HCT116 (cell line): ENCODE data around the gene CSTPP1. TPM values are rescaled to one million over a fixed set of nuclear protein-coding genes. Genes with fewer than 3 reads are reported as not detected.

ENCODE experiments used
- ATAC-seq: fragments of 200-7000 bp; cut with Tn5 transposase; 2 replicates; pipeline ENCODE4 v1.9.1; 2020; ENCODE audit warnings: mild to moderate bottlenecking, moderate library complexity
- BruUV-seq: library from RNA; stranded (reverse); fragments of 400-500 nt; replicated peaks from 2 replicates; lab custom pipeline; 2021; lab: Mats Ljungman, UMichigan
- CTCF ChIA-PET: fragments of 300-600 bp; sonication (Branson Sonifier 250); formaldehyde crosslinking; loops from one replicate; lab custom pipeline; 2021; ENCODE audit warnings: antibody characterized with exemption; lab: Charles Lee
- POLR2A ChIA-PET: fragments of 300-600, 350-600 bp; sonication (Branson Sonifier 250); formaldehyde crosslinking; loops from one replicate; lab custom pipeline; 2021; ENCODE audit warnings: antibody characterized with exemption; lab: Charles Lee
- RAD21 ChIA-PET, 2 experiments: fragments of 300-600 bp; sonication (Branson Sonifier 250); formaldehyde crosslinking; loops; one replicate each; lab custom pipeline; 2023; ENCODE audit warnings: low total read pairs in 2 of 2; ENCODE audit not compliant: uncharacterized antibody in 2 of 2, unreplicated experiment in 2 of 2, low non-redundant PET in 1 of 2; lab: Charles Lee
- DNase-seq: peaks from one replicate; pipeline ENCODE4 v3.0.0-alpha.2; 2010; ENCODE audit warnings: low read depth, low spot score
- H2AFZ ChIP-seq: fragments of 200-600 bp; shearing (Covaris generic), sonication (generic); 2 replicates; pipeline ENCODE4 v1.6.1; 2017; ENCODE audit warnings: low read depth, mixed run types, mixed read lengths, antibody characterized with exemption, low read length; ENCODE audit not compliant: poor library complexity, severe bottlenecking
- H3K27ac ChIP-seq: 2 replicates; pipeline ENCODE4 v1.5.1; 2012; ENCODE audit warnings: low read depth, low read length
- H3K27me3 ChIP-seq: fragments of 200-600 bp; sonication (generic); 2 replicates; pipeline ENCODE4 v1.6.1; 2016; ENCODE audit warnings: mixed run types, low read length, mixed read lengths; ENCODE audit not compliant: insufficient read depth
- H3K36me3 ChIP-seq, 2 experiments: fragments of 200-500 bp in 1 of 2; fragments of 200-600 bp in 1 of 2; sonication (Bioruptor generic) in 1 of 2; sonication (generic) in 1 of 2; 2 replicates each; pipeline versions ENCODE4 v1.5.1 to v1.6.1; 2014 to 2016; ENCODE audit warnings: low read length in 2 of 2, inconsistent platforms in 1 of 2, mixed read lengths in 1 of 2, mixed run types in 1 of 2; ENCODE audit not compliant: insufficient read depth in 2 of 2, control insufficient read depth in 1 of 2
- H3K4me1 ChIP-seq, 2 experiments: fragments of 200-600 bp in 1 of 2; sonication (generic) in 1 of 2; 2 replicates each; pipeline versions ENCODE4 v1.5.1 to v1.6.1; 2012 to 2017; ENCODE audit warnings: low read length in 2 of 2, inconsistent platforms in 1 of 2, mild to moderate bottlenecking in 1 of 2, mixed read lengths in 1 of 2, mixed run types in 1 of 2, moderate library complexity in 1 of 2; ENCODE audit not compliant: insufficient read depth in 2 of 2, control insufficient read depth in 1 of 2
- H3K4me2 ChIP-seq: fragments of 200-600 bp; sonication (generic); 2 replicates; pipeline ENCODE4 v1.6.1; 2017; ENCODE audit warnings: mixed run types, low read length, mixed read lengths
- H3K4me3 ChIP-seq, 2 experiments: fragments of 200-600 bp in 1 of 2; sonication (generic) in 1 of 2; replicated peaks in 1 of 2; 2 replicates each; pipeline ENCODE4 v1.5.1; 2011 to 2016; ENCODE audit warnings: low read length in 2 of 2, control low read depth in 1 of 2, low read depth in 1 of 2, mild to moderate bottlenecking in 1 of 2, mixed read lengths in 1 of 2, mixed run types in 1 of 2
- H3K79me2 ChIP-seq: fragments of 200-600 bp; sonication (generic); 2 replicates; pipeline ENCODE4 v1.6.1; 2017; ENCODE audit warnings: mild to moderate bottlenecking, mixed run types, low read length, moderate library complexity, mixed read lengths; ENCODE audit not compliant: insufficient read depth
- H3K9ac ChIP-seq: fragments of 200-600 bp; sonication (generic); 2 replicates; pipeline ENCODE4 v1.6.1; 2016; ENCODE audit warnings: low read length, mixed read lengths
- H3K9me2 ChIP-seq: fragments of 200-600 bp; sonication (generic), shearing (Covaris generic); 2 replicates; pipeline ENCODE4 v1.6.1; 2017; ENCODE audit warnings: mixed run types, mild to moderate bottlenecking, moderate library complexity; ENCODE audit not compliant: insufficient read depth
- H3K9me3 ChIP-seq, 2 experiments: fragments of 200-500 bp in 1 of 2; fragments of 200-600 bp in 1 of 2; sonication (Bioruptor generic) in 1 of 2; sonication (generic) in 1 of 2; 2 replicates each; pipeline ENCODE4 v1.6.1; 2014 to 2017; ENCODE audit warnings: low read length in 2 of 2, mixed read lengths in 2 of 2, inconsistent platforms in 1 of 2, low read depth in 1 of 2, mild to moderate bottlenecking in 1 of 2, mixed run types in 1 of 2, moderate library complexity in 1 of 2; ENCODE audit not compliant: control insufficient read depth in 1 of 2, insufficient read depth in 1 of 2
- H4K20me1 ChIP-seq: fragments of 200-600 bp; sonication (generic), shearing (Covaris generic); 2 replicates; pipeline ENCODE4 v1.6.1; 2017; ENCODE audit warnings: mixed run types, mild to moderate bottlenecking, moderate library complexity; ENCODE audit not compliant: insufficient read depth
- ATF3 ChIP-seq: IDR thresholded peaks from 2 replicates; pipeline ENCODE4 v1.6.1; 2012
- POLR2AphosphoS5 ChIP-seq: IDR thresholded peaks from 2 replicates; pipeline ENCODE4 v1.6.1; 2011; ENCODE audit warnings: mild to moderate bottlenecking, low read depth, low read length, moderate library complexity
- YY1 ChIP-seq: IDR thresholded peaks from 2 replicates; pipeline ENCODE4 v1.6.1; 2011; ENCODE audit warnings: low read length, low read depth, moderate library complexity, mild to moderate bottlenecking; ENCODE audit not compliant: insufficient replicate concordance; ENCODE audit errors: extremely low read depth
- intact Hi-C: fragments of 100-400 bp; cut with micrococcal nuclease; formaldehyde crosslinking; loops from 2 replicates; pipeline ENCODE4 v1.10.0; 2022
- total RNA-seq: library from RNA; stranded (reverse); gene quantifications from one replicate; pipeline ENCODE4 v1.2.1, GENCODE V29; 2021; ENCODE audit not compliant: unreplicated experiment
- TF ChIP-seq, protein P1 (sequence below): IDR thresholded peaks from 2 replicates; pipeline ENCODE4 v1.6.1; 2011; ENCODE audit warnings: mild to moderate bottlenecking, low read length, moderate library complexity; ENCODE audit not compliant: insufficient replicate concordance; ENCODE audit errors: extremely low read depth

CSTPP1 gene
- total RNA-seq, 1 experiment from 2014 or later: 24.7 TPM

DNA sequence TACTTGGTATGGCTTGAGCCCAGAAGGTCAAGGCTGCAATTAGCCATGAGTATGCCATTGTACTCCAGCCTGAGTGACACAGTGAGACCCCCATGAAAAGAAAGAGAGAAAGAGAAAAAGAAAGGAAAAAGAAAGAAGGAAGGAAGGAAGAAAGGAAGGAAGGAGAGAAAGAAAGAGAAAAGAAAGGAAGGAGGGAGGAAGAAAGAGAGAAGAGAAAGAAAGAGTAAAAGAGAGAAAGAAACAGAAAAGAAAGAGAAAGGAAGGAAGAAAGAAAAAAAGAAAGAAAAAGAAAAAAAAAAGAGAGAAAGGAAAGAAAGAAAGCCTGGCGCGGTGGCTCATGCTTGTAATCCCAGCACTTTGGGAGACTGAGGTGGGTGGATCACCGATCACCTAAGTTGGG is 77.5 kb downstream of the CSTPP1 start (continued):
- TF ChIP-seq, protein P1, sequence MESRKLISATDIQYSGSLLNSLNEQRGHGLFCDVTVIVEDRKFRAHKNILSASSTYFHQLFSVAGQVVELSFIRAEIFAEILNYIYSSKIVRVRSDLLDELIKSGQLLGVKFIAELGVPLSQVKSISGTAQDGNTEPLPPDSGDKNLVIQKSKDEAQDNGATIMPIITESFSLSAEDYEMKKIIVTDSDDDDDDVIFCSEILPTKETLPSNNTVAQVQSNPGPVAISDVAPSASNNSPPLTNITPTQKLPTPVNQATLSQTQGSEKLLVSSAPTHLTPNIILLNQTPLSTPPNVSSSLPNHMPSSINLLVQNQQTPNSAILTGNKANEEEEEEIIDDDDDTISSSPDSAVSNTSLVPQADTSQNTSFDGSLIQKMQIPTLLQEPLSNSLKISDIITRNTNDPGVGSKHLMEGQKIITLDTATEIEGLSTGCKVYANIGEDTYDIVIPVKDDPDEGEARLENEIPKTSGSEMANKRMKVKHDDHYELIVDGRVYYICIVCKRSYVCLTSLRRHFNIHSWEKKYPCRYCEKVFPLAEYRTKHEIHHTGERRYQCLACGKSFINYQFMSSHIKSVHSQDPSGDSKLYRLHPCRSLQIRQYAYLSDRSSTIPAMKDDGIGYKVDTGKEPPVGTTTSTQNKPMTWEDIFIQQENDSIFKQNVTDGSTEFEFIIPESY: no peak

GRCh38 chr11:47018637-47019036 is 82.1 kb downstream of the CSTPP1 start:
- no TSS peak for BruUV-seq

More at GRCh38 chr11:47018637-47019036, 82.1 kb downstream of the CSTPP1 start:
- Histone ChIP-seq H3K27ac (no peak overlapping the region), H3K27me3 (no peaks in the 10 kb centered on the region), H3K79me2 (no peaks in the 10 kb centered on the region), H3K9ac (no peak overlapping the region), H3K9me3 (no peaks in the 10 kb centered on the region), H3K4me2 (no peak overlapping the region), H2AFZ (no peak overlapping the region), H3K36me3 (no peaks in the 10 kb centered on the region), H3K4me3 (no peak overlapping the region), H3K9me2 (no peaks in the 10 kb centered on the region), H4K20me1 (no peaks in the 10 kb centered on the region; the same call in 1 of the 2 replicates), H3K4me1 (no peaks in the 10 kb centered on the region)
- ATAC-seq (no peak), DNase-seq (no peak)
- TF ChIP-seq POLR2AphosphoS5: no peak
- TF ChIP-seq YY1: no peak
- TF ChIP-seq ATF3: no peak
- RAD21 ChIA-PET: no interaction called here
- intact Hi-C loops: no loop called here
- POLR2A ChIA-PET: no interaction called here
- CTCF ChIA-PET: no interaction called here
